Fibroblast of pulmonary artery (primary cell): ENCODE results near the gene CACNA2D1.

Source experiments
- DNase-seq: peaks from one replicate; pipeline ENCODE4 v3.0.0-alpha.2; 2010; ENCODE audit warnings: low read depth
- H3K4me3 ChIP-seq: replicated peaks from 2 replicates; pipeline ENCODE4 v1.5.1; 2011; ENCODE audit warnings: low read depth, mild to moderate bottlenecking, control low read depth, low read length, moderate library complexity
- TF ChIP-seq, protein P1 (sequence below): IDR thresholded peaks from 2 replicates; pipeline ENCODE4 v1.5.1; 2011; ENCODE audit warnings: mild to moderate bottlenecking, control low read depth, low read length, inconsistent platforms; ENCODE audit errors: missing control alignments

The CACNA2D1 gene

DNA sequence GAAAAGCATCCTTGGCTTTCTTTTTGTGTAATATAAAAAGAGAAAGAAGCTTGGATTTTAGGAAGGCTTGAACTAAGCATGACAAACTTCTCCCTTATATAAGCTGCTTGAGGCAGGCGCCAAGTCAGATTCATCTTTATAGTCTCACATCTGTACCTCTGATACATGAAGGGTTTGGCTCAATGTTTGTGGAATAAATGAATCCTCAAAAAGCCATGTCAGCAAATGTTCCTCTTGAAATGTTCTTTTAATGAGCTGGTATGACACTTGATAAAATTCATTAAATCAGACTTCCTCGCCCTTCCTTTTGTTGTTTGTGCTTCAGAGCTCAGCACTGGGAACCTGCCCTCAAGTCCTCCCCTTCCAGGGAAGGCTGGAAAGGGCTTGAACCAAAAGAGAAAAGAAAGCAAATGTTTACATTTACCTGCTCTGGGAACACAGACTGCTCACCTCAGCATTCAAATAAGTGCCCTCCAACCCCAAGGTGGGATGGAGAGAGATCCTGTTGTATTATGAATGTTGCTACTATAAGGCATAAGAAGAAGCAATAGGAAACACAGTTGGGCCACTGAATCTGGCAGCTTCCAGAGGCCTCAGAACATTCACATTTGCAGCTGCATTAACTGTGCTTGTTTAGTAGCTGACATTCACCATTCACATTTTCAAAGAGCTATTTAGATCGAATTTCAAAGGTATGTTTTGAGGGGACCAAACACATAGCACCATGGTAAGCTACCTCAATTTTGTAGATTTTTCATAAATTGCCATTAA, 212.6 kb downstream of the CACNA2D1 start:
- no peak for DNase-seq
- TF ChIP-seq, protein P1, sequence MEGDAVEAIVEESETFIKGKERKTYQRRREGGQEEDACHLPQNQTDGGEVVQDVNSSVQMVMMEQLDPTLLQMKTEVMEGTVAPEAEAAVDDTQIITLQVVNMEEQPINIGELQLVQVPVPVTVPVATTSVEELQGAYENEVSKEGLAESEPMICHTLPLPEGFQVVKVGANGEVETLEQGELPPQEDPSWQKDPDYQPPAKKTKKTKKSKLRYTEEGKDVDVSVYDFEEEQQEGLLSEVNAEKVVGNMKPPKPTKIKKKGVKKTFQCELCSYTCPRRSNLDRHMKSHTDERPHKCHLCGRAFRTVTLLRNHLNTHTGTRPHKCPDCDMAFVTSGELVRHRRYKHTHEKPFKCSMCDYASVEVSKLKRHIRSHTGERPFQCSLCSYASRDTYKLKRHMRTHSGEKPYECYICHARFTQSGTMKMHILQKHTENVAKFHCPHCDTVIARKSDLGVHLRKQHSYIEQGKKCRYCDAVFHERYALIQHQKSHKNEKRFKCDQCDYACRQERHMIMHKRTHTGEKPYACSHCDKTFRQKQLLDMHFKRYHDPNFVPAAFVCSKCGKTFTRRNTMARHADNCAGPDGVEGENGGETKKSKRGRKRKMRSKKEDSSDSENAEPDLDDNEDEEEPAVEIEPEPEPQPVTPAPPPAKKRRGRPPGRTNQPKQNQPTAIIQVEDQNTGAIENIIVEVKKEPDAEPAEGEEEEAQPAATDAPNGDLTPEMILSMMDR: no peak
- H3K4me3 ChIP-seq: no peak overlapping the region

DNA sequence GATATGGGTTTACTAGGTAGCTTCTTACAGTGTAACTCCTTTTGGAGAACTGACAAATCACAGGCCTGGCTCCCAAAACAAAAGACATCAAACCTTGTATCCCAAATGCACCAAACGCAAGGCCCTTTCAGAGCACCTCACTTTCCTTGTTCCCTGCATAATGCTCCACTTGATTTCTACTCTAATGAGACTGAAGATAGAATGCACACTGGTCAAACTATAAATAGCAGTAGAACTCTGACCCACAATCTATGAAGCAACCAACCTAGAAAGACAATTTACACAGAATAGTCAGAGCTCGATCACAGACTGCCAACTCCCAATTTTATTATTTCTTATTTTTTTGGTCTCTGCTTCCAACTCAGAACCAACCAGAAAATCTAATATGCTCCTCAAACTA, 214.4 kb downstream of the CACNA2D1 start:
- TF ChIP-seq, protein P1: no peak
- H3K4me3 ChIP-seq: no peak overlapping the region
- no peak for DNase-seq

DNA sequence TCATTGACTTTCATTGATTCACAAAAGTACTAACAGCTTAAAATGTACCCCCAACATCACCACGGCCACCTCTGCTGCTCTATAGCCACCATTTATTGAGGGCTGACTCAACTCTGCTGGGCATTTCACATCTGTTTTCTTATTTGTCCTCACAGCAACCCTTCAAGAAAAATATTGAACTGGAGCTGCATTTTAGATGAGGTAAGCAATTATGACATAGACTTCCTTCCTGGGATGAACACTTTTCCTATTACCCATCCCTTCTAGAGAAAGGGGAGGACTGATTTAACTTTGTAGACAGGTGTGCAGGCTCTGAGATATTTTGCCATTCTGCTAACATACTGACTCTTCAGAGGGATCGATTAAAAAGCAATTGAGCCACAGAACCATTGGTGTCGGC, 217.4 kb downstream of the CACNA2D1 start:
- no peak for DNase-seq
- no peak overlapping the region for H3K4me3 ChIP-seq
- TF ChIP-seq, protein P1: no peak

DNA sequence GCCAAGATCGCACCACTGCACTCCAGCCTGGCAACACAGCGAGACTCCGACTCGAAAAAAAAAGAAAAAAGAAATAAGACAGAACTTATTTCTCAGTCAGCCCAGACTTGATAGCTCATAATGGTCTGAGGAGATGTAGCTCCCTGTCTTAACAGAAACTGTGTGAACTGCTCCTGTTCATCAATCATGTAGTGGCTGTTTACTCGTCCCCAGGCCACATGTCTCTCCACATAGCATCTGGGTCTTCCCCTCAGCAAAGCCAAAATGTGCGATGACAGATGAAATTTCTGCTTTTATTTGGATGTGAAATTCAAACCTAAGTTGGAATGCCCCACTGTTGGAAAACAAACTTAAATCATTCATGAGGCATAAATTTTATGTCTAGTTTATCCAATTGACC, 219.0 kb downstream of the CACNA2D1 start:
- no peak overlapping the region for H3K4me3 ChIP-seq
- DNase-seq: no peak
- TF ChIP-seq, protein P1: no peak

DNA sequence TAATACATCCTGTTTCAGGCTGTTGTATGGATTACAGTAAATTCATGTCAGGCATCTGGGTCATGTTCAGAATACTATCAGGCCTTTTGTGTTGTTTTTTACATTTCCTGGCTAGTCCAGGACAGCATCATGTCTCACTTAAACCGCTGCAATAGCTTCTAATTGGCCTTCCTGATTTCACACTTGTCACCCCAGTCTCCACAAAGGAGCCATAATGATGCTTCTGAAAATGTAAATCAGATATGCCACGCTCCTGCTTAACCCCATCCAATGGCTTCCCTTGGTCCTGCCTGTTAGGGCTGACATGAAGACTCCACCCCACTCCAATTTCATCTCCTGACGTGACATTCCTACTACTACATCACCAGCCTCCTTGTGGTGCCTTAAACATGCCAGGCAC, 220.0 kb downstream of the CACNA2D1 start:
- H3K4me3 ChIP-seq: no peak overlapping the region
- DNase-seq: no peak
- TF ChIP-seq, protein P1: no peak

DNA sequence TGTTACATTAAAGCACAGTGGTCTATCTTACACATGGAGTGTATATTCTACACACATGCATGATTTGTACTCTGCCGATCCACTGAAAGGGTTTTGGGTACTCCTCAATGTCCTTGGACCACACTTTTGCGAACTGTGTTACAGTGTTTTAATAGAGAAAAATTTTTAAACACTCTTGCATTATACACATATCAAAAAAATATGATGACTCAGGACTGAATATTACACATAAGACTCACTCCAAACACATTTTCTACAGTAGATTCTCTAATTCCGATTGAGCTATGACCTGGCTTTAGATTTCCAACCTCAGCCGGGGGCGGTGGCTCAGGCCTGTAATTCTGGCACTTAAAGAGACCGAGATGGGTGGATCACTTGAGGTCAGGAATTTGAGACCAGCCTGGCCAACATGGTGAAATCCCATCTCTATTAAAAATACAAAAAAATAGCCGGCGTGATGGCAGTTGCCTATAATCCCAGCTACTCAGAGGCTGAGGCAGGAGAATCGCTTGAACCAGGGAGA, 222.4 kb downstream of the CACNA2D1 start:
- TF ChIP-seq, protein P1: no peak
- DNase-seq: no peak
- H3K4me3 ChIP-seq: no peak overlapping the region

DNA sequence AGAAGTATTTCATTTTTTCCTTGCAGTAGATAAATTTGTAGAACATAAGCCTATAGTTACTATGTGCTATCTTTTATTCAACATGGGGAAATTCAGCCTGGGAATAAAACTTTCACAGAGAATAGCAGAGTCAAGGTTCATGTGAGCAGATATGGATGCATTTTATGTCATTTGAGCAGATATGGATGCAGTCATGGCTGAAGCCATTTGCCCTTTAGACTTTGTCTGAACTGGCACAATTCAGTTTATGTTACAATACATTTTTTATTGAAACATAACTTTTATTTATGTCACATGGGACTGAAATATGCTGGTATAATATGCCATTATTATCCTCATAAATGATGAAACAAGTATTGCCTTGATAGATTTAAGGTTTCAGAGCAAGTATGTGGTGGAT, 231.1 kb downstream of the CACNA2D1 start:
- DNase-seq: no peak
- H3K4me3 ChIP-seq: no peak overlapping the region
- TF ChIP-seq, protein P1: no peak
